ENCODE data around the gene USP54.

The USP54 gene

DNA sequence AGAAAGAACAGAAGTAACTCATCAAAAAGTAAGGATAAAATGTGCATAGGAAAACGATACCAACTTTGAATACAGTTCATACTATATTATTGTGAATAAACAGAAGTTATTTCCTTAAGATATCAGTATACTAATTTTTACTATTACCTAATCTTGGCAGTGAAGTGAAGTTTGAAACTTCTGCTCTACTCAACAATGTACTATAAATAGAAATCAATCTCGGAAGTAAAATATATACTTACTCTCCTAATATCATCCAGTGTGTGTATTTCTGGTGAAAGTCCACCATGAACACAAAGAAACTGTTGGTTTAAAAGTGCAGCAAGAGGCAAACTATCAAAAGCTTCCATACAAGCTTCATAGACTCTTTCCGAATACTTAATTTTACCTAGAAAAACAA, 119.9 kb downstream of the USP54 start:
- Mint-ChIP-seq H3K36me3 (peaks cover 20% of the 10 kb centered on the region), H3K9me3 (no peaks in the 10 kb centered on the region), H3K27ac (no peak overlapping the region), H3K4me3 (no peak overlapping the region), H3K27me3 (no peaks in the 10 kb centered on the region), H3K4me1 (no peaks in the 10 kb centered on the region)

DNA sequence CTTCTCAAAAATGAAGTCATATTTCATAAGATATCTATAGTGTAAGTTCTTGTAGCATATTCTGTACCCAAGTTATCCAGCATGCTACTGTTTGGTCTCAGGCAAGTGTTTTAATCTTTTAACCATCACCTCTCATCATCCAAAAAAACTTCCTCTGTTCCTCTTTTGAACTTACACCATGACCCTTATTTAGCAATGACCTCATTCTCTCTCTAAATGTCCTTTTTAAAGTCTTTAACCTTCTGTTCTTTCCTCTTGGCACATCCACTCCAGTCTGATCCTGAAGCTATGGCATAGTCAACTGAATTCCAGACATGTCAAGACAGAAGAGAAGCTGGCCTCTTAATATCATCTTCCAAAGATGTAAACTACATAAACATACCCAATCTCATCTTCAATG, 121.6 kb downstream of the USP54 start:
- H3K4me3 Mint-ChIP-seq: no peak overlapping the region
- H3K27me3 Mint-ChIP-seq: no peaks in the 10 kb centered on the region
- no peaks in the 10 kb centered on the region for H3K9me3 Mint-ChIP-seq
- H3K27ac Mint-ChIP-seq: peak overlapping the region; percentile 38
- no peaks in the 10 kb centered on the region for H3K4me1 Mint-ChIP-seq
- peaks cover 18% of the 10 kb centered on the region for H3K36me3 Mint-ChIP-seq

DNA sequence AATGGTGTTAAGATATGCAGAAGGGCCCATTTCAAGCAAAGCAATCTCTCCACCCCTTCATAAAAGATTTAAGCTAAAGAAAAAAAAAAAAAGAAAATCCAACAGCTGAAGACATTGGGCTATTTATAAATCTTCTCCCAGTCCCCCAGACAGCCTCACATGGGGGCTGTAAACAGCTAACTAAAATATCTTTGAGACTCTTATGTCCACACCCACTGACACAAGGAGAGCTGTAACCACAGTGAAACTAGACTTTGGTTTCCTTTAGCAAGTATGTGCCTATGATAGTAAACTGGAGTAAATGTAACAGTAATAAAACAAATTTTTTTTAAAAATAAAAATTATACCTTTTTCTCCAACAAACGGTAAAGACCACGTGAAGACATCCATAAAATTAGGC, 123.9 kb downstream of the USP54 start:
- Mint-ChIP-seq H3K9me3 (no peaks in the 10 kb centered on the region), H3K4me1 (no peaks in the 10 kb centered on the region), H3K27ac (no peak overlapping the region), H3K36me3 (peaks cover 23% of the 10 kb centered on the region), H3K27me3 (no peaks in the 10 kb centered on the region), H3K4me3 (no peak overlapping the region)

DNA sequence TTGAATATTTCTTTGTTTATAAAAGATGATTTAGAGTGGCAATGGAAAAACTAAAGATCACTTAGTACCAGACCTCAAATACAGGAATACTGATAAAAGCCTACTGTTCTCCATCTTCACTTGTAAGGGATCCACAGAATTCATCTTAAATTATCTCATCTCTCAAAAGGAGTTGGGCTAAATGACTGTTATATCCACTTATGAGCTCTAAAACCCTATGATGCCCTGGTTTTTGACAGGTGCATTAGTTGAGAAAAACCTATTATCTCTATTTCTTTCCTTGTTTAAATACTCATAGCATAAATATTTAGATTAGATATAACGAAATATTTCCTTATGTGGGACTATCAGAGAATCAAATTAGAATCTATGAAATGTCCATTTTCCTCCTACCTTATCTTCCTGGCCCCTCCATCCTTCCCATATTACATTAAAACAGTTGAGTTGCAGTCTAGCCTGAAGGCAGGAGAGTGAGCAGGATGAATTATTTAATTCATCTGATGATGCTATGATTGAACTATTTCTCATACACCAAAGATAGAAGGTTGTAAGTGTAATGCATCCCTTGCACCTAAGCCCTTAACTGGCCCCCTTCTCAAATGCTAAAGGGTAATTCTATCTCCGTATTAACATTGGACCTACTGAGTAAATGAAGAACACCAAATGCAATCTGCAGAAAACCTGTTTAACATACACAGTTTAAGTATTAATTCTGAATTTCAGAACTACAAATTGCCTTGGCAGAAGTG, 125.0 kb downstream of the USP54 start:
- no peak overlapping the region for H3K27ac Mint-ChIP-seq
- H3K4me1 Mint-ChIP-seq: no peaks in the 10 kb centered on the region
- peaks cover 22% of the 10 kb centered on the region for H3K36me3 Mint-ChIP-seq
- no peak overlapping the region for H3K4me3 Mint-ChIP-seq
- no peaks in the 10 kb centered on the region for H3K27me3 Mint-ChIP-seq
- H3K9me3 Mint-ChIP-seq: no peaks in the 10 kb centered on the region

DNA sequence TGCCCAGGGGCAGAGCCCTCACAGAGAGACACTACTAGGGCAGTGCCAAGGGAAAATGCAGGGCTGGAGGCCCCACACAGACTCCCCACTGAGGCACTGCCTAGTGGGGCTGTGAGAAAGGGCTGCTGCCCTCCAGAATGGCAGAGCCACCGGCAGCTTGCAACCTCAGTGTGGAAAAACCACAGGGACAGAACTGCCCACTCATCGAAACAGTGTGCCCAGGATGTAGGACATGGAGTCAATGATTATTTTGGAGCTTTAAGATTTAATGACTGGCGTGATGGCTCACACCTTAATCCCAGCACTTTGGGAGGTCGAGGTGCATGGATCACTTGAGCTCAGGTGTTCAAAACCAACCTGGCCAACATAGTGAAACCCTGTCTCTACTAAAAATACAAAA, 130.2 kb downstream of the USP54 start:
- no peak overlapping the region for H3K4me3 Mint-ChIP-seq
- no peaks in the 10 kb centered on the region for H3K9me3 Mint-ChIP-seq
- H3K36me3 Mint-ChIP-seq: peaks cover 15% of the 10 kb centered on the region
- peaks cover 8% of the 10 kb centered on the region for H3K4me1 Mint-ChIP-seq
- no peak overlapping the region for H3K27ac Mint-ChIP-seq
- H3K27me3 Mint-ChIP-seq: no peaks in the 10 kb centered on the region

DNA sequence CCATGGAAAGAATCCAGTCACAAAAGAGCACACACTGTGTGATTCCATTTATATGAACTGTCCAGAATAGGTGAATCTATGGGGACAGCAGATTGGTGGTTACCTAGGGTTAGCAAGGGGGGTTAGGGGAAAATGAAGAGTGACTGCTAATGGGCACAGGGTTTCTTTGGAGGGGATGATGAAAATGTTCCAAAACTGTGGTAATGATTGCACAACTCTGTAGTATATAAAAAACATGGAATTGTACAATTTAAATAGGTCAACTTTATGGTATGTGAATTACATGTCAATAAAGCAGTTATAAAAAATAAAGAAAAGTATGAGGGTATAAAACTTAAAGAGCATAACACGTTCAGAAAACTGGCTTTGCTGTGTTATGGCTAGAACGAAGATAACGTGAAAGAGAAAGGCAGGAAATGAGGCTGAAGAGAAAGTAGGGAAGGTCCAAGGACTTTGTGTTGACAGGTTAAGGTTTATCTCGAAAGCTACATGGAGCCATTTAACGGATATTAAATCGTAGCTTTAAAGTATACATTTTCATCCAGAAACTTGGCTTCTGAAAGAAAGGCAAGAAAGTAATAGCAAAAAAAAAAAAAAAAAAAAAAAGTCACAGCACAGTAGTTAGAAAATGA, 131.3 kb downstream of the USP54 start:
- H3K27me3 Mint-ChIP-seq: no peaks in the 10 kb centered on the region
- no peak overlapping the region for H3K4me3 Mint-ChIP-seq
- peaks cover 16% of the 10 kb centered on the region for H3K36me3 Mint-ChIP-seq
- H3K9me3 Mint-ChIP-seq: no peaks in the 10 kb centered on the region
- H3K27ac Mint-ChIP-seq: no peak overlapping the region
- H3K4me1 Mint-ChIP-seq: peaks cover 8% of the 10 kb centered on the region

DNA sequence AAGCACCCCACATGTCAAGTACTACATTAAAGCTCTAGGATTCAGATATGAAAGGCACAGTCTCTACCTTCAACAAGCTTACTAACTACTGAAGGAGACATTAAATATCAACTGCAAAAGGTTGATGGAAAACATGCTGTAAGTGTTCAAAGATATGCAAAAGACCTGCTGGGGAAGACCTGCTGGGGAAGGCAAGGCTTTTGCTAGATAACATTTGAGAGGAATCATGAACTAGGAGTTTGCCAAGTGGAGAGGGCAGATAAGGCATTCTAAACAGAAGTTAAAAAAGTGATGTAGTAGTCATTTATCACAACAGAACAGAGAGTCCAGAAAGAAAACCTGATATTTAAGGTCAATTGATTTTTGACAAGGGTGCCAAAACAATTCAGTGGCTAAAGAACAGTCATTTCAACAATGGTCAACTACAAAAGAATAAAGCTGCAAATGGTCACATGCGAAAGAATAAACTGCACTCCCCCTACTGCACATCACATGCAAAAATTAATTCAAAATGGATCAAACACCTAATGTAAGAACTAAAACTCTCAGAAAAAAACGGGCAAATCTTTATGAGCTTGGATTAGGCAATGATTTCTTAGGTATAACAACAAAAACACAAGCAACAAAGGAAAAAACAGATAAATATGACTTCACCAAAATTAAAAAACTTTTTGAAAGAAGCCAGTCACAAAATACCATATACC, 134.8 kb downstream of the USP54 start:
- H3K27ac Mint-ChIP-seq: no peak overlapping the region

DNA sequence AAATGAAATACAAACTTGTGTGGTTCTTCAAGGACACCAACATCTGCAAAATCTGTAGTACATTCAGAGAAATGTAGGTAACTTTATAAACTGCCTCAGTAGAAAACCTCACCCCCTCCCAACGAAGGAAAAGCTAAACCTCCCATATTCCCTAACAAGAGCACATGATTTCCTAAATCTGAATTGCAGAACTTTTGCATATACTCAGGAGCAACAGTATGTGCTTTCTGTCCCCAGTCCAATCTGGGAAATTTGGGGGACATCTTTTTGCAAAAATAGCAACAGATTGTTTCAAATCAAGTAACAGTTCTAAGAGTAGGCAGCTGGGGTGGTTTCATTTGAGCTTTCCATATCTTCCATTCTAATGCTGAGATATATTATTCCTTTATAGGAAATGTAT, 142.0 kb downstream of the USP54 start:
- no peak overlapping the region for H3K4me3 Mint-ChIP-seq
- H3K27me3 Mint-ChIP-seq: no peaks in the 10 kb centered on the region
- H3K4me1 Mint-ChIP-seq: peaks cover 5% of the 10 kb centered on the region
- H3K36me3 Mint-ChIP-seq: peaks cover 8% of the 10 kb centered on the region
- H3K27ac Mint-ChIP-seq: no peak overlapping the region
- no peaks in the 10 kb centered on the region for H3K9me3 Mint-ChIP-seq

More for the DNA sequence above, 134.8 kb downstream of the USP54 start:
- H3K4me3 Mint-ChIP-seq: no peak overlapping the region
- H3K36me3 Mint-ChIP-seq: peaks cover 13% of the 10 kb centered on the region
- H3K4me1 Mint-ChIP-seq: peaks cover 8% of the 10 kb centered on the region
- H3K9me3 Mint-ChIP-seq: no peaks in the 10 kb centered on the region
- H3K27me3 Mint-ChIP-seq: no peaks in the 10 kb centered on the region

DNA sequence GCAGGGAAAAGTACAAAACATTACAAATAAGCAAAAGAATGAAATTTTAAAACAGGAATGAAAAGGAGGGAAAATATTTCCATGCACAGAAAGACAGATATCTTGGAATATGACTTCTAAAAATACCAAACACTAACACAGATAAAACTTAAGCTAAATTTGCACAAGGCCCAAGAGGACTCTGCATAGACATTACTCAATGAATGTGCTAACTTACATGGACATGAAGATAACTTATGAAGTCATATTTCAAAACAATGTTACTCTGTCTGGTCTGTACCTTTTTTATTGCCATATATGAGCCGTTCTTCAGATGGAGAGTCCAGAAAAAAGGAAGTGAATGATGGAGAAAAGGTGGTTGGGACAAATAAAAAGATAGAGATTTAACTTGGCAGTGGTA, 142.8 kb downstream of the USP54 start:
- no peak overlapping the region for H3K4me3 Mint-ChIP-seq
- no peaks in the 10 kb centered on the region for H3K27me3 Mint-ChIP-seq
- H3K36me3 Mint-ChIP-seq: peaks cover 9% of the 10 kb centered on the region
- H3K9me3 Mint-ChIP-seq: no peaks in the 10 kb centered on the region
- peak overlapping the region; percentile 73 for H3K27ac Mint-ChIP-seq
- peaks cover 5% of the 10 kb centered on the region for H3K4me1 Mint-ChIP-seq

All from activated naive CD4-positive, alpha-beta T cell treated with anti-CD3 and anti-CD28 coated beads, Interleukin-2, amount 50 U/mL, for 24 hours (primary cell).